Thymus (tissue), 11 donors: Measurements from ENCODE around the gene DDC. TPM values are rescaled to one million over a fixed set of nuclear protein-coding genes. Genes with fewer than 3 reads are reported as not detected.

Source experiments
- DNase-seq, 9 donors: peaks; one replicate each; pipeline ENCODE4 v3.0.0-alpha.2; 2013; ENCODE audit warnings: low spot score in 9 of 9, low read depth in 6 of 9, missing footprints in 1 of 9
- H3K27ac ChIP-seq, 2 donors: one replicate each; pipeline ENCODE4 v1.5.1; 2013; ENCODE audit warnings: control low read depth in 1 of 2, low read depth in 1 of 2, low read length in 1 of 2, mild to moderate bottlenecking in 1 of 2, moderate library complexity in 1 of 2
- H3K27me3 ChIP-seq, 2 donors: one replicate each; pipeline ENCODE4 v1.5.1; 2013; ENCODE audit warnings: low read length in 1 of 2; ENCODE audit not compliant: control insufficient read depth in 2 of 2, insufficient read depth in 1 of 2
- H3K36me3 ChIP-seq, 2 donors: one replicate each; pipeline ENCODE4 v1.5.1; 2013; ENCODE audit warnings: low read length in 1 of 2, mild to moderate bottlenecking in 1 of 2, moderate library complexity in 1 of 2; ENCODE audit not compliant: control insufficient read depth in 2 of 2, insufficient read depth in 2 of 2
- H3K4me1 ChIP-seq, 2 donors: one replicate each; pipeline ENCODE4 v1.5.1; 2013; ENCODE audit warnings: low read length in 2 of 2; ENCODE audit not compliant: control insufficient read depth in 2 of 2, insufficient read depth in 2 of 2
- H3K4me3 ChIP-seq, 2 donors: one replicate each; pipeline ENCODE4 v1.5.1; 2013; ENCODE audit warnings: low read length in 2 of 2, control low read depth in 1 of 2, mild to moderate bottlenecking in 1 of 2
- H3K9me3 ChIP-seq, 2 donors: one replicate each; pipeline ENCODE4 v1.5.1; 2013; ENCODE audit warnings: low read length in 1 of 2, mild to moderate bottlenecking in 1 of 2; ENCODE audit not compliant: control insufficient read depth in 2 of 2, insufficient read depth in 1 of 2
- WGBS: extraction: QIAGEN DNeasy Blood & Tissue Kit; methylation state at CpG from one replicate; pipeline ENCODE4 v1.1.7; 2013; 5-methylcytosine and 5-hydroxymethylcytosine counted together
- polyA plus RNA-seq: library from polyadenylated mRNA; stranded (reverse); fragments of 200-250 nt; gene quantifications from one replicate; pipeline ENCODE4 v1.2.3, GENCODE V29; 2013
- total RNA-seq: library from RNA; stranded (reverse); fragments of 120-200 nt; gene quantifications from one replicate; pipeline ENCODE4 v1.2.4, GENCODE V29; 2013
- donor health status: healthy.

Gene DDC
- total and polyA plus RNA-seq, 2 donors, result 0.23 to 0.33 TPM

- H3K4me1 ChIP-seq, result peaks cover 27 to 54% of the 10 kb centered on the region in 2 donors
- no peaks in the 10 kb centered on the region for H3K36me3 ChIP-seq
- H3K4me3 ChIP-seq, result no peak overlapping the region
- no peaks in the 10 kb centered on the region for H3K27me3 ChIP-seq
- H3K9me3 ChIP-seq, result no peaks in the 10 kb centered on the region
- H3K27ac ChIP-seq, result peak overlapping the region; percentile 20 to 76
- WGBS, result 23% methylated on average over 6 of the region's 6 CpGs
- peak in 7 of 9 donors; percentile 23 to 76 (median 48) for DNase-seq
Measured at GRCh38 chr7:50415844-50416364, 149.3 kb downstream of the DDC start.

GRCh38 chr7:50413561-50413960 is 151.6 kb downstream of the DDC start:
- 98% methylated on average over 7 of the region's 7 CpGs for WGBS
- Histone ChIP-seq H3K27ac (no peak overlapping the region), H3K4me1 (peaks cover 43 to 71% of the 10 kb centered on the region in 2 donors), H3K27me3 (no peaks in the 10 kb centered on the region), H3K9me3 (no peaks in the 10 kb centered on the region), H3K36me3 (no peaks in the 10 kb centered on the region), H3K4me3 (no peak overlapping the region)
- DNase-seq, result no peak

DNA sequence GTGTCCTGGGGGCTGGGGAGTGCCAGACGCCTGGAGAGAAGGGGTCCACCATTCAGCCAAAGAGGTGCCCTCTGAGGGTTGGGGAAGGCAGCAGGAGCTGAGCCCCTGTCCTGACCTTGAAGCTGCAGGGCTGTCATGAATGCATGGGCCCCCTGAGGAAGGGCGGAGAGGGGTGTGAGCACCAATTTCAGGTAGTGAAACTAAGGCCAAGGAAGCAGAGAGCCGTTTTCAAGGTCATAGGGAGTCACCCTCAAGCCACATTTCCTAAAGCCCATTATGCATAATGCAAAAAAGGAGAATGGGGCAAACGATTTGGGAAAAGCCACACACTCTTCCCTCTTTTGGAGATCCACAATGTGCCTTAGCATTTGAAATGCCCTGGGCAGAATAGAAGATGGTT is 152.2 kb downstream of the DDC start:
- no peaks in the 10 kb centered on the region for H3K36me3 ChIP-seq
- no peak overlapping the region for H3K27ac ChIP-seq
- peaks cover 43 to 68% of the 10 kb centered on the region in 2 donors for H3K4me1 ChIP-seq
- H3K27me3 ChIP-seq, result no peaks in the 10 kb centered on the region
- no peak overlapping the region for H3K4me3 ChIP-seq
- 78% methylated on average over 4 of the region's 4 CpGs for WGBS
- H3K9me3 ChIP-seq, result no peaks in the 10 kb centered on the region
- DNase-seq, result no peak

GRCh38 chr7:50411332-50411731 is 153.9 kb downstream of the DDC start:
- no peaks in the 10 kb centered on the region for H3K27me3 ChIP-seq
- H3K9me3 ChIP-seq, result no peaks in the 10 kb centered on the region
- no peak for DNase-seq
- peaks cover 32 to 70% of the 10 kb centered on the region in 2 donors for H3K4me1 ChIP-seq
- no peaks in the 10 kb centered on the region for H3K36me3 ChIP-seq
- no peak overlapping the region for H3K4me3 ChIP-seq
- no peak overlapping the region for H3K27ac ChIP-seq
- WGBS, result 86% methylated on average over 6 of the region's 6 CpGs

DNA sequence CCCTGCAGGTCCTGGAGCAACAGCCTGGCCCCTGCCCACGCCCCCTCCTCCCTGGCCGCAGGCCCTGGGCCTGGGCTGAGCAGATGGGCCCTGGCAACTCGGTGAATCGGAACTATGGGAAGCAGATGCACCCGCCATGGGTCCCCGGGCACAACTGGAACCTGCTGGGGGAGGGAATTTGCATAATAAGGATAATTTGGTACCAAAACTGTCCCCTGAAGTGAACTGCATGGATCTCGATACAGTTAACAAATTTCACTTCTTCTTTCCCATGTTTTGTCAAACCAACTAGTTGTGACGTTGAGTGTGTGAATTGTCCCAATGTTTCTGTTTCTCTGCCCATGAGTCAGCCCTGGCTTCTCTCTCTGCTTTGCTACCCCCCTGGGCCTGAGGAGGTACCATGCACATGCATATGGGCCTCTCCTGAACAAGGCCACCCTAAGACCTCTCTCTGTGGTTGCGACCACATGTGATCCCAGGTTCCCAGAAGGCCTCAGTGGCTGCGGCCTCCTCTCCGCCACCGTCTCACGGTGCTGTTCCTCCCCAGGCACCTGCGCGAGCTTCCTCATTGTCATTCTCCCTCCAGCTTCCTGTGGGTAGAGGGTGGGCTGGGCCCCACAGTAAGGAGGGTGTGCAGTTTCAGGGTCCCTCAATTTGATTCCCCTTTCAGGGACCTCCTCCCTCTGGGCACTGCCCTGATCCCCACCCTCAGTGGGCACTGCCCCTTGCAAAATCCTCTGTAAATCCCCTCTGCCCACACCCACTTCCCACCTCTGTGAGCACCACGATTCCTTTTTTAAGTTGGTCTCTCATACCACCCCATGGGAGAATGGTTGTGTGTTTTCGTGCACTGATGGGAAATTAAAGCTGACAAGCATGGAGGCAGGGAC is 155.1 kb downstream of the DDC start:
- WGBS, result 43% methylated on average over 17 of the region's 17 CpGs
- peak in 8 of 9 donors; percentile 42 to 82 (median 50) for DNase-seq
- peaks cover 0 to 6% of the 10 kb centered on the region in 2 donors for H3K36me3 ChIP-seq
- H3K4me1 ChIP-seq, result peaks cover 22 to 62% of the 10 kb centered on the region in 2 donors
- H3K27me3 ChIP-seq, result no peaks in the 10 kb centered on the region
- no peaks in the 10 kb centered on the region for H3K9me3 ChIP-seq
- no peak overlapping the region for H3K4me3 ChIP-seq
- H3K27ac ChIP-seq, result peak overlapping the region; percentile 61 to 75

Other genes starting within 250 kb of the DDC start
- gene FIGNL1, start 115.1 kb downstream of the DDC start, total RNA-seq, result 21.9 TPM
- 9.0 TPM for gene FIGNL1, start 115.1 kb downstream of the DDC start, polyA plus RNA-seq
- 2.8 TPM for gene GRB10, start 217.5 kb upstream of the DDC start, total RNA-seq
- 7.8 TPM for gene GRB10, start 217.5 kb upstream of the DDC start, polyA plus RNA-seq